Fibroblast of villous mesenchyme (primary cell): ENCODE results near the gene ACAA2. TPM values are rescaled to one million over a fixed set of nuclear protein-coding genes. Genes with fewer than 3 reads are reported as not detected.

Experiments
- DNase-seq: peaks from one replicate; pipeline ENCODE4 v3.0.0-alpha.2; 2010; ENCODE audit warnings: low read depth
- H3K4me3 ChIP-seq: 2 replicates; pipeline ENCODE4 v1.5.1; 2011; ENCODE audit warnings: low read depth, mild to moderate bottlenecking, low read length
- CTCF ChIP-seq: IDR thresholded peaks from 2 replicates; pipeline ENCODE4 v1.5.1; 2012; ENCODE audit warnings: low read depth, mild to moderate bottlenecking, low read length; ENCODE audit not compliant: insufficient read depth
- total RNA-seq: library from RNA; depleted of rRNA; stranded (reverse); fragments of >200 nt; gene quantifications from 2 replicates; pipeline ENCODE4 v1.2.3, GENCODE V29; 2012

Gene ACAA2
- total RNA-seq, 1 donor, result 31.5 TPM

DNA sequence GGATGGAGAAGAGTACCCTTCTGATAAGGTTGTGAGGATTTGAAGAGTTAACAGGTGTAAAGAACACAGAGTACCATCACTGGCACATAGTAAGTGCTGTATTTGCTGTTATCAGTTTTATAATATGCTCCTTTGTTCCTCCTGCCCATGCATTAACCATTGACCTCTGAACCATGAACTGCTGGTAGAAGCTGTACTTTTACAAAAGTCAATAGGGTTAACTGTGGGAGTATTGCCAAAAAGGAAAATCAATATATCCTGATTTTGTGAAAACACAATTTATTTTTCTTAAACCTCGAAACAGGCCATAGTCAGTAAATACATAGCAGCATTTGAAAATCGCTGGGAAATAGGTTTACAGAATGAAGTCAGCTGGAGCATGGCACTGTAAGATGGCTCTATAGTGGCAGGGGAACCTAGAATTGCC, 18.9 kb upstream of the ACAA2 start:
- no peak overlapping the region for H3K4me3 ChIP-seq
- DNase-seq, result no peak
- TF ChIP-seq CTCF, result no peak

DNA sequence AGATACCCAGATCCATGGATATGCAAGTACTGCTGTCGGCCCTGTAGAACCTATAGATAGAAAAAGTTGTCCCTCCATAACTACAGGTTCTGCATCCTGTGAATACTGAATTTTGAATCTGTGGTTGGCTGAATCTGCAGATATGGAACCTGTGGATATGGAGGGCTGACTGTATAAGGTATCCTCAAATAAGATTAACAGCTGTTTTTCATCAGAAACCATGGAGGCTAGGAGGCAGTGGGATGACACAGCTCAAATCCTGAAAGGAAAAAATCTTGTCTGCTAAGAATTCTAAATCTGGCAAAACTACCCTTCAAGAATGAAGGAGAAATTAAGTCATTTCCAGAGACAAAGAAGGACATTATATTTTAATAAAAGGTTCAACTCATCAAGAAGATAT, 14.7 kb upstream of the ACAA2 start:
- no peak overlapping the region for H3K4me3 ChIP-seq
- TF ChIP-seq CTCF, result no peak
- no peak for DNase-seq

- peak; percentile 41 for DNase-seq
- no peak for TF ChIP-seq CTCF
- H3K4me3 ChIP-seq, result no peak overlapping the region
Observed at GRCh38 chr18:49819823-49820671, 6.7 kb upstream of the ACAA2 start.

DNA sequence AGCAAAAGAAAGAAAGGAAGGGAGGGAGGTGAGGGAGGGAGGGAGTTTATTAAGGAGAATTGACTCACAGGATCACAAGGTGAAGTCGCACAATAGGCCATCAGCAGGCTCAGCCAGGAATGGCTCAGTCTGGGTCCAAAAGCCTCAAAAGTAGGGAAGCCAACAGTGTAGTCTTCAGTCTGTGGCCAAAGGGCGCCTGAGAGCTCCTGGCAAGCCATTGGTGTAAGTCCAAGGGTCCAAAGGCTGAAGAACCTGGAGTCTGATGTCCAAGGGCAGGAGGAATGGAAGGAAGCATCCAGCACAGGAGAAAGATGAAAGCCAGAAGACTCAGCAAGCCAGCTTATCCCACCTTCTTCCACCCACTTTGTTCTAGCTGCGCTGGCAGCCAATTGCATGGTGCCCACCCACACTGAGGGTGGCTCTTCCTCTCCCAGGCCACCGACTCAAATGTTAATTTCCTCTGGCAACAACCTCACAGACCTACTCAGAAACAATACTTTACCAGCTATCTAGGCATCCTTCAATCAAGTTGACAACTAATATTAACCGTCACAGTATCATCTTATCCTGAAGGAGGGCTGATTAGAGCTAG, 5.8 kb upstream of the ACAA2 start:
- no peak for DNase-seq
- no peak for TF ChIP-seq CTCF

DNA sequence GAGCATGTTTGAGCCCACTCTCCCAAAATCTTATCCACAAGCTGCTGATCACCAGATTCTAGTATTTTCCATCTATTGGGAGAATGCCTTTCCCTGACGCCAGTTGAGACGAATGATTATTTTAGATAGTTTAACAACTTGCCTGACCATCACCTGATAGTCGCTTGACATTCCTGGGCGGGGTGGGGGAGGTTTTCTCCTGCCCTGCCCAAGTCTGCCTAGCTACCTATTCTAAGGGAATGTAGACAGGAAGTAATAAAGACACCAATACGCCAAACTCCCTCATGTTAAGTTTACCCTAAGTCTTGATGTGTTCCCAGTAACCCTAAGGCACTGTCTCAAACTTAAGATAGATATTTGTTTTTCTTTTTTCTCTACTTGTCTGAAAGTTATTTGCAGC, 4.6 kb upstream of the ACAA2 start:
- no peak for DNase-seq
- TF ChIP-seq CTCF, result no peak
- H3K4me3 ChIP-seq, result no peak overlapping the region

More for the DNA sequence above, 5.8 kb upstream of the ACAA2 start:
- H3K4me3 ChIP-seq, result no peak overlapping the region

GRCh38 chr18:49815927-49816326, 2.6 kb upstream of the ACAA2 start:
- DNase-seq, result peak; percentile 34
- no peak overlapping the region for H3K4me3 ChIP-seq
- no peak for TF ChIP-seq CTCF
